Body of pancreas (tissue), 4 donors: ENCODE data around the gene ELOB.

Experiments
- CTCF ChIP-seq, 7 experiments: fragments of 450-650 bp in 4 of 7; fragments of 200-600 bp in 3 of 7; sonication (generic) in 3 of 7; IDR thresholded peaks; one replicate each; pipeline ENCODE4 v1.5.1; 2016 to 2019; ENCODE audit warnings: antibody characterized with exemption in 7 of 7
- POLR2A ChIP-seq, 3 donors: fragments of 450-650 bp; IDR thresholded peaks; one replicate each; pipeline ENCODE4 v1.6.1; 2016; ENCODE audit warnings: antibody characterized with exemption in 3 of 3, mild to moderate bottlenecking in 2 of 3

GRCh38 chr16:2737238-2737605, 39.9 kb downstream of the ELOB start:
- TF ChIP-seq CTCF (IDR thresholded peaks at IDR 0.05) (no peak), POLR2A (IDR thresholded peaks at IDR 0.05) (no peak)
